Subcutaneous adipose tissue (tissue), 4 donors: ENCODE measurements around the gene ZRANB3. TPM values are rescaled to one million over a fixed set of nuclear protein-coding genes. Genes with fewer than 3 reads are reported as not detected.

Source experiments
- CTCF ChIP-seq: fragments of 450-650 bp; IDR thresholded peaks from one replicate; pipeline ENCODE4 v1.5.1; 2016; ENCODE audit warnings: low read depth, mild to moderate bottlenecking, control low read depth, antibody characterized with exemption, moderate library complexity
- total RNA-seq, 4 donors: library from RNA; depleted of rRNA; stranded (reverse); fragments of >200 nt; gene quantifications; one replicate each; pipeline ENCODE4 v1.1.0, GENCODE V29; 2016

Gene ZRANB3
- total RNA-seq, result 1 to 10 TPM; 2.2 to 7.0 (median 2.6) TPM

DNA sequence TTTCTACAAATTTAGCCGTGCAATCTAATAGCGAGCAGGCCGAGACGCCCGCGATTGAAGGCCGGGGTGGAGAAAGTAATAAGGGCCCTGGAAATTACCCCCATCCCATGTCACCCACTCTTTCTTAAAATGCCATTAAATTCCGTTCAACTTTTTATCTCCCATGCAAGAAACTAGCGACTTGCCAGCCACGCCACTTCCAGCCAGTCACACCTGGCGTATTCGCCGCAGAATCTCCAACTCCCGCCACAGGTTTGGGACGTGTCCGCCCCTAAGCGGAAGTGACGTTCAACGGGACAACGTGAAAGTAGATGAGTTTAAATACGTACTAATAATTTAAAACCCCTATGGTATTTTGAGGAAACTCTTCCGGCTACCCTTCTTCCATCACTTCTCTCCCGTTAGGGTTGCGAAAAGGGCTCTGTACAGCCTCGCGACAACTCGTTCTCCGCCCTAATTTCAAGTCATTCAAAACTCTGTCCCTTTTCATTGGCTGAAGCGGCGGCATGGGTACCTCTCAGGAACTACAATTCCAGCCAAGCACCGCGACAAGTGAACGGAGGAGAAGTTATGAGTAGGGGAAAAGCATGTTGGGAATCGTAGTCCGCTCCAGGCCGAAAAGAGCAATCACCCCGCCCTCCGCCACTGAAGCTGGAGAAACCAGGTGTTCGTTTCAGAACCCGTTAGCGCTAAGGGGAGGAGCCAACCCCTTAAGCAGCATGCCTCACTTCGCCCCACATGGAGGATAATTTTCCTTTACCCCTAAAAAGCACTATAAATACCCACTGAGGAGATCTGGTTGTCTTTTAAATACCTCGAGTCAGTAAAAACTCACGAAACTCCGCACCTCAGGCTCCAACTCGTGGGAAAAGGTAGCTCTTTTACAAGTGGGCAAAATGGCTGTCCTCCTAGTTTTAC is at the start of gene ZRANB3:
Gene ZRANB3, minus strand, starts transcription at position 906 of the 918 bp plus-strand sequence.
- TF ChIP-seq CTCF, result no peak

GRCh38 chr2:135573620-135574019 is 42.6 kb upstream of the ZRANB3 start:
- no peak for TF ChIP-seq CTCF

GRCh38 chr2:135570884-135571283 is 39.9 kb upstream of the ZRANB3 start:
- TF ChIP-seq CTCF, result no peak

GRCh38 chr2:135563793-135564192 is 32.8 kb upstream of the ZRANB3 start:
- TF ChIP-seq CTCF, result no peak

DNA sequence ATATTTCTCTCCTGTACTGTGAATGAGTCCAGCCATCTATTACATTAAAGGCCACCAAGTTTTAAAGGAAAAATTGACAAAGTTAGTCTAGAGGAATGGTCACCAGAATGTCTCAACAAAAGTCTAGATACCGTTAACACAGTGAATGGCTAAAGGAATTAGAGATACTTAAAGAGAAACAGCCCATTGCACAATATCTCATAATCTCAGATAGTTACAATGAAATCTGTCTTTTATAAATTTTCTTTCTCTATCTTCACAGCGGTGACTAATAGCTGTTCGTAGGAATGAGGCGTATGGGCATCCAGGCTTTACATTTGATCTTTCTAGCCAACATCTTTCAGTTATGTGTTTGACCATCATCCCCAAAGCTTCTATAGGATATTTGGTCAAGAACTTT is 30.9 kb upstream of the ZRANB3 start:
- no peak for TF ChIP-seq CTCF

GRCh38 chr2:135557530-135557929 is 26.5 kb upstream of the ZRANB3 start:
- no peak for TF ChIP-seq CTCF

DNA sequence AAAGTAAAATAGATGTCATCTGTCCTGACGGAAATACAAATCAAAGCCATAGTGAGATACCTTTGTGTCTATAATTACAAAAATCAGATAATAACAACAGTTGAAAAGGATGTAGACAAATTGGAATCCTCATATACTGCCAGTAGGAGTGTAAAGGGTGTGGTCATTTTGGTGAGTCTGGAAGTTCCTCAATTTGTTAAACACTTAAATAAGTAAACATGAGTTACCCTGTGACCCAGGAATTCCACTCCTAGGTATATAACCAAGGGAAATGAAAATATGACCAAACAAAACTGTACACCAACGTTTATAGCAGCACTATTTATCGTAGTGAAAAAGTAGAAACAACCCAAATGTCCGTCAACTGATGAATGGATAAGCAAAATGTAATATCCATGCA is 24.3 kb upstream of the ZRANB3 start:
- no peak for TF ChIP-seq CTCF
